ENCODE results near the gene TASL. TPM values are rescaled to one million over a fixed set of nuclear protein-coding genes. Genes with fewer than 3 reads are reported as not detected.
"Not testable (repeated sequence)": the region's sequence is repeated elsewhere in the genome, so short reads cannot be mapped to it uniquely, and the experiment has no call there.

The TASL gene
- total RNA-seq, 4 donors from 2014 or later = 0.27 to 3.7 (median 1.6) TPM; not detected in 1

GRCh38 chrX:30610026-30610425, 32.5 kb upstream of the TASL start:
- Histone ChIP-seq H3K36me3 (no peaks in the 10 kb centered on the region), H3K27me3 (no peaks in the 10 kb centered on the region), H3K27ac (no peak overlapping the region), H3K9me3 (no peaks in the 10 kb centered on the region), H3K4me1 (peaks cover 0 to 4% (median 0%) of the 10 kb centered on the region in 4 donors), H3K4me3 (no peak overlapping the region)
- no peak for DNase-seq
- in situ Hi-C loops (cut with MboI; ENCODE audit: low pct_ligation_motif_present in 1 of 4, low pct_unique_long_range_greater_than_20kb in 1 of 4, low sequenced_read_pairs in 3 of 4) = no loop called here
- intact Hi-C loops (cut with DNase I; ENCODE audit: low total_unique reads) = no loop called here
- 46 to 52% methylated on average over 2 of the region's 2 CpGs for WGBS, 2 donors (ENCODE audit: low coverage in 1 of 2)
- TF ChIP-seq EP300 (IDR thresholded peaks at IDR 0.05; ENCODE audit: low read depth) (no peak), POLR2A (IDR thresholded peaks at IDR 0.05) (no peak), POLR2AphosphoS5 (IDR thresholded peaks at IDR 0.05) (no peak), CTCF (IDR thresholded peaks at IDR 0.05) (no peak)

- DNase-seq = no peak
- Histone ChIP-seq H3K9me3 (no peaks in the 10 kb centered on the region), H3K27me3 (no peaks in the 10 kb centered on the region), H3K4me3 (no peak overlapping the region), H3K36me3 (no peaks in the 10 kb centered on the region), H3K27ac (no peak overlapping the region), H3K4me1 (no peaks in the 10 kb centered on the region)
- WGBS, 2 donors (ENCODE audit: low coverage in 1 of 2) = 45% methylated on average over 1 of the region's 1 CpG; no CpG with 5 or more reads in 1 of the 2 donors
- intact Hi-C loops (cut with DNase I; ENCODE audit: low total_unique reads) = no loop called here
- TF ChIP-seq POLR2AphosphoS5 (IDR thresholded peaks at IDR 0.05) (no peak), CTCF (IDR thresholded peaks at IDR 0.05) (no peak), EP300 (IDR thresholded peaks at IDR 0.05; ENCODE audit: low read depth) (no peak), POLR2A (IDR thresholded peaks at IDR 0.05) (no peak)
- in situ Hi-C loops (cut with MboI; ENCODE audit: low pct_ligation_motif_present in 1 of 4, low pct_unique_long_range_greater_than_20kb in 1 of 4, low sequenced_read_pairs in 3 of 4) = no loop called here
Measured at GRCh38 chrX:30607155-30607554, 29.6 kb upstream of the TASL start.

GRCh38 chrX:30600269-30601176, 23.0 kb upstream of the TASL start:
- H3K4me3 ChIP-seq; in situ Hi-C loops (cut with MboI; ENCODE audit: low pct_ligation_motif_present in 1 of 4, low pct_unique_long_range_greater_than_20kb in 1 of 4, low sequenced_read_pairs in 3 of 4); H3K36me3 ChIP-seq; H3K4me1 ChIP-seq; intact Hi-C loops (cut with DNase I; ENCODE audit: low total_unique reads); H3K9me3 ChIP-seq; H3K27ac ChIP-seq; DNase-seq; H3K27me3 ChIP-seq: not testable (repeated sequence)
- 62 to 86% methylated on average over 3 to 6 of the region's 15 CpGs for WGBS, 2 donors (ENCODE audit: low coverage in 1 of 2)

GRCh38 chrX:30597216-30598012, 19.8 kb upstream of the TASL start:
- Histone ChIP-seq H3K27me3 (no peaks in the 10 kb centered on the region), H3K36me3 (no peaks in the 10 kb centered on the region), H3K9me3 (no peaks in the 10 kb centered on the region), H3K4me1 (no peaks in the 10 kb centered on the region), H3K27ac (no peak overlapping the region), H3K4me3 (no peak overlapping the region)
- no peak for DNase-seq
- intact Hi-C loops (cut with DNase I; ENCODE audit: low total_unique reads) = no loop called here
- no peak for TF ChIP-seq POLR2AphosphoS5 (IDR thresholded peaks at IDR 0.05)
- TF ChIP-seq CTCF (IDR thresholded peaks at IDR 0.05) = no peak
- TF ChIP-seq EP300 (IDR thresholded peaks at IDR 0.05; ENCODE audit: low read depth) = no peak
- no peak for TF ChIP-seq POLR2A (IDR thresholded peaks at IDR 0.05)
- 59% methylated on average over 4 of the region's 4 CpGs; no CpG with 5 or more reads in 1 of the 2 donors for WGBS, 2 donors (ENCODE audit: low coverage in 1 of 2)
- in situ Hi-C loops (cut with MboI; ENCODE audit: low pct_ligation_motif_present in 1 of 4, low pct_unique_long_range_greater_than_20kb in 1 of 4, low sequenced_read_pairs in 3 of 4) = no loop called here

Measured in transverse colon (tissue), 4 donors.